ENCODE measurements around the gene MTMR11. TPM values are rescaled to one million over a fixed set of nuclear protein-coding genes. Genes with fewer than 3 reads are reported as not detected.

MTMR11 gene
- total RNA-seq, 1 experiment from 2014 or later = 7.1 TPM

- TF ChIP-seq FOXP4 (CRISPR knock-in tag; IDR thresholded peaks at IDR 0.05) (peak; percentile 50; the same call in 1 of the 2 replicates), JAZF1 (CRISPR knock-in tag; IDR thresholded peaks at IDR 0.05) (no peak), KAT7 (CRISPR knock-in tag; IDR thresholded peaks at IDR 0.05; ENCODE audit: borderline replicate concordance) (no peak), ZNF396 (CRISPR knock-in tag; IDR thresholded peaks at IDR 0.05; ENCODE audit: borderline replicate concordance) (no peak), FOXP1 (CRISPR knock-in tag; IDR thresholded peaks at IDR 0.05; ENCODE audit: borderline replicate concordance) (no peak), AR (CRISPR knock-in tag; IDR thresholded peaks at IDR 0.05) (no peak), ZNF512 (CRISPR knock-in tag; IDR thresholded peaks at IDR 0.05; ENCODE audit: borderline replicate concordance) (no peak), E2F4 (CRISPR knock-in tag; IDR thresholded peaks at IDR 0.05; ENCODE audit: borderline replicate concordance, low read depth) (no peak), NFYB (CRISPR knock-in tag; conservative IDR thresholded peaks at IDR 0.05; ENCODE audit: low read depth) (no peak), AFF4 (CRISPR knock-in tag; IDR thresholded peaks at IDR 0.05; ENCODE audit: borderline replicate concordance) (no peak), RELA (CRISPR knock-in tag; IDR thresholded peaks at IDR 0.05; ENCODE audit: borderline replicate concordance) (no peak), ESRRA (CRISPR knock-in tag; IDR thresholded peaks at IDR 0.05; ENCODE audit: borderline replicate concordance) (no peak), E2F1 (CRISPR knock-in tag; IDR thresholded peaks at IDR 0.05) (0 out of 2 replicates have a peak, but pooled peaks have one; percentile 15), RORB (CRISPR knock-in tag; IDR thresholded peaks at IDR 0.05) (no peak)
- TF ChIP-seq, protein P1, sequence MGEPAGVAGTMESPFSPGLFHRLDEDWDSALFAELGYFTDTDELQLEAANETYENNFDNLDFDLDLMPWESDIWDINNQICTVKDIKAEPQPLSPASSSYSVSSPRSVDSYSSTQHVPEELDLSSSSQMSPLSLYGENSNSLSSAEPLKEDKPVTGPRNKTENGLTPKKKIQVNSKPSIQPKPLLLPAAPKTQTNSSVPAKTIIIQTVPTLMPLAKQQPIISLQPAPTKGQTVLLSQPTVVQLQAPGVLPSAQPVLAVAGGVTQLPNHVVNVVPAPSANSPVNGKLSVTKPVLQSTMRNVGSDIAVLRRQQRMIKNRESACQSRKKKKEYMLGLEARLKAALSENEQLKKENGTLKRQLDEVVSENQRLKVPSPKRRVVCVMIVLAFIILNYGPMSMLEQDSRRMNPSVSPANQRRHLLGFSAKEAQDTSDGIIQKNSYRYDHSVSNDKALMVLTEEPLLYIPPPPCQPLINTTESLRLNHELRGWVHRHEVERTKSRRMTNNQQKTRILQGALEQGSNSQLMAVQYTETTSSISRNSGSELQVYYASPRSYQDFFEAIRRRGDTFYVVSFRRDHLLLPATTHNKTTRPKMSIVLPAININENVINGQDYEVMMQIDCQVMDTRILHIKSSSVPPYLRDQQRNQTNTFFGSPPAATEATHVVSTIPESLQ (CRISPR knock-in tag; IDR thresholded peaks at IDR 0.05) = no peak
- TF ChIP-seq, protein P2, sequence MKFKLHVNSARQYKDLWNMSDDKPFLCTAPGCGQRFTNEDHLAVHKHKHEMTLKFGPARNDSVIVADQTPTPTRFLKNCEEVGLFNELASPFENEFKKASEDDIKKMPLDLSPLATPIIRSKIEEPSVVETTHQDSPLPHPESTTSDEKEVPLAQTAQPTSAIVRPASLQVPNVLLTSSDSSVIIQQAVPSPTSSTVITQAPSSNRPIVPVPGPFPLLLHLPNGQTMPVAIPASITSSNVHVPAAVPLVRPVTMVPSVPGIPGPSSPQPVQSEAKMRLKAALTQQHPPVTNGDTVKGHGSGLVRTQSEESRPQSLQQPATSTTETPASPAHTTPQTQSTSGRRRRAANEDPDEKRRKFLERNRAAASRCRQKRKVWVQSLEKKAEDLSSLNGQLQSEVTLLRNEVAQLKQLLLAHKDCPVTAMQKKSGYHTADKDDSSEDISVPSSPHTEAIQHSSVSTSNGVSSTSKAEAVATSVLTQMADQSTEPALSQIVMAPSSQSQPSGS (CRISPR knock-in tag; IDR thresholded peaks at IDR 0.05; ENCODE audit: borderline replicate concordance, low read depth) = no peak
- TF ChIP-seq, protein P3, sequence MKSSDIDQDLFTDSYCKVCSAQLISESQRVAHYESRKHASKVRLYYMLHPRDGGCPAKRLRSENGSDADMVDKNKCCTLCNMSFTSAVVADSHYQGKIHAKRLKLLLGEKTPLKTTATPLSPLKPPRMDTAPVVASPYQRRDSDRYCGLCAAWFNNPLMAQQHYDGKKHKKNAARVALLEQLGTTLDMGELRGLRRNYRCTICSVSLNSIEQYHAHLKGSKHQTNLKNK (CRISPR knock-in tag; IDR thresholded peaks at IDR 0.05) = no peak
- TF ChIP-seq, protein P4, sequence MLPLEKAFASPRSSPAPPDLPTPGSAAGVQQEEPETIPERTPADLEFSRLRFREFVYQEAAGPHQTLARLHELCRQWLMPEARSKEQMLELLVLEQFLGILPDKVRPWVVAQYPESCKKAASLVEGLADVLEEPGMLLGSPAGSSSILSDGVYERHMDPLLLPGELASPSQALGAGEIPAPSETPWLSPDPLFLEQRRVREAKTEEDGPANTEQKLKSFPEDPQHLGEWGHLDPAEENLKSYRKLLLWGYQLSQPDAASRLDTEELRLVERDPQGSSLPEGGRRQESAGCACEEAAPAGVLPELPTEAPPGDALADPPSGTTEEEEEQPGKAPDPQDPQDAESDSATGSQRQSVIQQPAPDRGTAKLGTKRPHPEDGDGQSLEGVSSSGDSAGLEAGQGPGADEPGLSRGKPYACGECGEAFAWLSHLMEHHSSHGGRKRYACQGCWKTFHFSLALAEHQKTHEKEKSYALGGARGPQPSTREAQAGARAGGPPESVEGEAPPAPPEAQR (CRISPR knock-in tag; IDR thresholded peaks at IDR 0.05) = no peak
These were observed 8.9 kb downstream of the MTMR11 start, which contains the start of gene SF3B4 (continued) for GRCh38 chr1:149927563-149928400.
